Activated gamma-delta T cell treated with Interleukin-2 at 50 U/mL for 16 hours (primary cell): ENCODE measurements around the gene PRKX.
"Not testable (repeated sequence)": the region's sequence is repeated elsewhere in the genome, so short reads cannot be mapped to it uniquely, and the experiment has no call there.

ENCODE experiments used
- DNase-seq: peaks from one replicate; pipeline ENCODE4 v3.0.0-alpha.2; 2020

The PRKX gene

GRCh38 chrX:3707673-3708274 lies 5.7 kb downstream of the PRKX start:
- DNase-seq = peak; percentile 16

- DNase-seq = no peak
Measured at GRCh38 chrX:3706481-3706880, 7.0 kb downstream of the PRKX start.

- DNase-seq = not testable (repeated sequence)
Measured at GRCh38 chrX:3703251-3703650, 10.2 kb downstream of the PRKX start.

GRCh38 chrX:3702095-3702494 lies 11.4 kb downstream of the PRKX start:
- DNase-seq = not testable (repeated sequence)

GRCh38 chrX:3701445-3701928 lies 12.0 kb downstream of the PRKX start:
- DNase-seq = not testable (repeated sequence)

GRCh38 chrX:3699821-3700381 lies 13.5 kb downstream of the PRKX start:
- DNase-seq = no peak

- DNase-seq = no peak
Measured at GRCh38 chrX:3697701-3698279, 15.7 kb downstream of the PRKX start.

GRCh38 chrX:3697220-3697684 lies 16.2 kb downstream of the PRKX start:
- DNase-seq = no peak

GRCh38 chrX:3695536-3695935 lies 17.9 kb downstream of the PRKX start:
- DNase-seq = no peak

- DNase-seq = no peak
Measured at GRCh38 chrX:3690140-3690539, 23.3 kb downstream of the PRKX start.

GRCh38 chrX:3683236-3683635 lies 30.2 kb downstream of the PRKX start:
- not testable (repeated sequence) for DNase-seq

- no peak for DNase-seq
Measured at GRCh38 chrX:3680459-3680858, 33.0 kb downstream of the PRKX start.

GRCh38 chrX:3679669-3680068 lies 33.8 kb downstream of the PRKX start:
- DNase-seq = no peak

GRCh38 chrX:3678328-3678727 lies 35.1 kb downstream of the PRKX start:
- no peak for DNase-seq

- DNase-seq = no peak
Measured at GRCh38 chrX:3674881-3675280, 38.6 kb downstream of the PRKX start.

GRCh38 chrX:3669841-3670475 lies 43.5 kb downstream of the PRKX start:
- no peak for DNase-seq

- no peak for DNase-seq
Measured at GRCh38 chrX:3666975-3667374, 46.5 kb downstream of the PRKX start.

GRCh38 chrX:3664921-3665320 lies 48.5 kb downstream of the PRKX start:
- no peak for DNase-seq

- DNase-seq = not testable (repeated sequence)
Measured at GRCh38 chrX:3663576-3664250, 49.7 kb downstream of the PRKX start.

- DNase-seq = no peak
Measured at GRCh38 chrX:3659761-3660160, 53.7 kb downstream of the PRKX start.

GRCh38 chrX:3655181-3655580 lies 58.3 kb downstream of the PRKX start:
- DNase-seq = no peak

- DNase-seq = no peak
Measured at GRCh38 chrX:3653111-3653510, 60.3 kb downstream of the PRKX start.

- no peak for DNase-seq
Measured at GRCh38 chrX:3651277-3651676, 62.2 kb downstream of the PRKX start.
